K562 (cell line): ENCODE measurements around the gene SFSWAP. TPM values are rescaled to one million over a fixed set of nuclear protein-coding genes. Genes with fewer than 3 reads are reported as not detected.

Source experiments
- EP300 ChIP-seq: IDR thresholded peaks from 2 replicates; pipeline ENCODE4 v1.6.1; 2012; ENCODE audit warnings: low read length, improper control_type of control experiment
- HMBOX1 ChIP-seq: sonication (generic); IDR thresholded peaks from 2 replicates; pipeline ENCODE4 v1.6.1; 2016
- HOMEZ ChIP-seq: fragments of 250-450 bp; sonication (Bioruptor Pico); IDR thresholded peaks from 2 replicates; pipeline ENCODE4 v1.4.0; 2020; ENCODE audit warnings: mild to moderate bottlenecking, moderate library complexity
- MAFK ChIP-seq: IDR thresholded peaks from 2 replicates; pipeline ENCODE4 v1.6.1; 2011; ENCODE audit warnings: low read length, improper control_type of control experiment
- MEIS2 ChIP-seq: fragments of 450-650 bp; IDR thresholded peaks from 2 replicates; pipeline ENCODE4 v1.6.1; 2014; ENCODE audit warnings: mild to moderate bottlenecking; ENCODE audit not compliant: partially characterized antibody
- NR1H2 ChIP-seq: sonication (generic); formaldehyde crosslinking; IDR thresholded peaks from 2 replicates; pipeline ENCODE4 v1.4.0; 2020; ENCODE audit warnings: mild to moderate bottlenecking, missing genetic modification reagents
- PHF21A ChIP-seq: fragments of 450-650 bp; IDR thresholded peaks from 2 replicates; pipeline ENCODE4 v1.6.1; 2017; ENCODE audit warnings: low read depth, borderline replicate concordance
- PHF8 ChIP-seq: fragments of 200-600 bp; sonication (generic); IDR thresholded peaks from 2 replicates; pipeline ENCODE4 v1.6.1; 2012; ENCODE audit warnings: mixed run types, mild to moderate bottlenecking, inconsistent platforms, low read length, moderate library complexity, borderline replicate concordance
- RFX7 ChIP-seq: fragments of 250-450 bp; sonication (Bioruptor Pico); IDR thresholded peaks from 2 replicates; pipeline ENCODE4 v1.5.1; 2021; ENCODE audit warnings: mild to moderate bottlenecking
- TBL1XR1 ChIP-seq, 2 experiments: IDR thresholded peaks; 2 replicates each; pipeline ENCODE4 v1.6.1; 2012; ENCODE audit warnings: improper control_type of control experiment in 2 of 2, low read length in 2 of 2, mild to moderate bottlenecking in 1 of 2
- ZBTB34 ChIP-seq: fragments of 250-450 bp; sonication (Bioruptor Pico); IDR thresholded peaks from 2 replicates; pipeline ENCODE4 v1.8.0; 2021; ENCODE audit warnings: mild to moderate bottlenecking, moderate library complexity
- ZBTB49 ChIP-seq: sonication (generic); formaldehyde crosslinking; IDR thresholded peaks from 2 replicates; pipeline ENCODE4 v1.8.0; 2022; ENCODE audit warnings: missing genetic modification reagents, mild to moderate bottlenecking, borderline replicate concordance
- ZEB2 ChIP-seq: fragments of 450-650 bp; IDR thresholded peaks from 2 replicates; pipeline ENCODE4 v1.6.1; 2016
- ZFP30 ChIP-seq: fragments of 250-450 bp; sonication (Bioruptor Pico); IDR thresholded peaks from 2 replicates; pipeline ENCODE4 v1.8.0; 2022; ENCODE audit warnings: moderate library complexity, mild to moderate bottlenecking, inconsistent platforms, borderline replicate concordance
- ZNF217 ChIP-seq: sonication (generic); formaldehyde crosslinking; IDR thresholded peaks from 2 replicates; pipeline ENCODE4 v1.8.0; 2022; ENCODE audit warnings: mild to moderate bottlenecking, missing genetic modification reagents
- ZNF449 ChIP-seq: fragments of 250-450 bp; sonication (Bioruptor Pico); IDR thresholded peaks from 2 replicates; pipeline ENCODE4 v1.8.0; 2022; ENCODE audit warnings: moderate library complexity, mild to moderate bottlenecking, inconsistent platforms
- ZNF707 ChIP-seq: fragments of 250-450 bp; sonication (Bioruptor Pico); conservative IDR thresholded peaks from 2 replicates; pipeline ENCODE4 v1.8.0; 2022; ENCODE audit warnings: inconsistent platforms, mild to moderate bottlenecking, moderate library complexity
- ZNF830 ChIP-seq: fragments of 250-450 bp; sonication (Bioruptor Pico); IDR thresholded peaks from 2 replicates; pipeline ENCODE4 v1.5.0; 2021; ENCODE audit warnings: mild to moderate bottlenecking
- polyA plus RNA-seq, 8 experiments: library from polyadenylated mRNA; depleted of rRNA in 4 of 8; stranded (reverse) in 5 of 8; unstranded in 3 of 8; fragments of >200 nt; fragmentation: Nextera tagmentation in 2 of 8; fragmentation: Illumina TruSeq in 1 of 8; extraction: Ambion mirVana in 2 of 8; extraction: Trizol in 1 of 8; gene quantifications; 2 replicates each; pipeline versions ENCODE4 v1.2.1 to v1.2.3, GENCODE V29; 2011 to 2014; ENCODE audit warnings: inconsistent platforms in 1 of 8, missing spikeins in 1 of 8
- total RNA-seq, 7 experiments: library from RNA; depleted of rRNA in 6 of 7; stranded (reverse); fragments of >200 nt in 6 of 7; fragmentation: Illumina TruSeq in 2 of 7; extraction: Trizol in 2 of 7; gene quantifications; 2 replicates each; pipeline versions ENCODE4 v1.2.1 to v1.2.3, GENCODE V29; 2011 to 2021; ENCODE audit warnings: low replicate concordance in 1 of 7

Gene SFSWAP
- total and polyA plus RNA-seq, 9 of the 15 experiments (the other 6 are each of a cell fraction or from before 2014, with no cell fraction given) = 2.4 to 60.4 (median 32.6) TPM

- peak; percentile 34; the same call in 1 of the 2 replicates for TF ChIP-seq PHF21A
- no peak for TF ChIP-seq ZNF707
- no peak for TF ChIP-seq RFX7 (CRISPR knock-in tag)
- no peak for TF ChIP-seq ZNF449
- no peak for TF ChIP-seq ZNF217 (CRISPR knock-in tag)
- no peak for TF ChIP-seq ZBTB49
- no peak for TF ChIP-seq ZNF830 (CRISPR knock-in tag)
- TF ChIP-seq HOMEZ (CRISPR knock-in tag) = no peak
- TF ChIP-seq ZBTB34 (CRISPR knock-in tag) = no peak
- TF ChIP-seq MEIS2 = no peak
- no peak for TF ChIP-seq MAFK
- TF ChIP-seq NR1H2 (CRISPR knock-in tag) = no peak
- TF ChIP-seq TBL1XR1 (IDR thresholded peaks at IDR 0.05; ENCODE audit: low read length in 2 of 2) = peak in 1 of 2 experiments; percentile 68; a peak in 2 of 4 replicates
- no peak for TF ChIP-seq HMBOX1
- peak; percentile 100 for TF ChIP-seq ZEB2
- no peak for TF ChIP-seq ZFP30 (CRISPR knock-in tag)
- peak; percentile 90 for TF ChIP-seq PHF8
- peak; percentile 100 for TF ChIP-seq EP300
These were observed at the start of gene SFSWAP (continued) for GRCh38 chr12:131710464-131711457.
